SK-N-SH (cell line): Measurements from ENCODE around the gene DNASE2B. TPM values are rescaled to one million over a fixed set of nuclear protein-coding genes. Genes with fewer than 3 reads are reported as not detected.

Experiments used
- CTCF ChIA-PET: fragments of 300-600, 350-600 bp; formaldehyde crosslinking; extraction: SDS; loops from one replicate; lab custom pipeline; 2021; lab: Yijun Ruan, JAX
- POLR2A ChIA-PET: fragments of 350-600 bp; sonication (Branson Sonifier 250); formaldehyde crosslinking; extraction: SDS; loops from one replicate; lab custom pipeline; 2020; ENCODE audit warnings: antibody characterized with exemption, inconsistent platforms; lab: Yijun Ruan, JAX
- DNase-seq: peaks from one replicate; pipeline ENCODE4 v3.0.0; 2012
- H2AFZ ChIP-seq: fragments of 200-600 bp; sonication (generic); 2 replicates; pipeline ENCODE4 v1.8.1; 2016; ENCODE audit warnings: antibody characterized with exemption, mild to moderate bottlenecking, low read depth
- H3F3A ChIP-seq: fragments of 200-600 bp; sonication (generic); replicated peaks from 2 replicates; pipeline ENCODE3; 2016; ENCODE audit warnings: antibody characterized with exemption, mild to moderate bottlenecking; ENCODE audit not compliant: insufficient read depth
- H3K27ac ChIP-seq, 2 experiments: fragments of 200-500 bp in 1 of 2; fragments of 200-600 bp in 1 of 2; sonication (Bioruptor generic) in 1 of 2; sonication (generic), shearing (Covaris generic) in 1 of 2; 2 replicates each; pipeline versions ENCODE4 v1.5.1 to v1.6.1; 2014 to 2016; ENCODE audit warnings: low read depth in 2 of 2, inconsistent platforms in 1 of 2, low read length in 1 of 2, mild to moderate bottlenecking in 1 of 2, mixed read lengths in 1 of 2
- H3K27me3 ChIP-seq: fragments of 200-600 bp; sonication (generic), shearing (Covaris generic); 2 replicates; pipeline ENCODE4 v1.6.1; 2016; ENCODE audit warnings: mixed run types; ENCODE audit not compliant: insufficient read depth
- H3K36me3 ChIP-seq, 2 experiments: fragments of 200-500 bp in 1 of 2; fragments of 200-600 bp in 1 of 2; sonication (Bioruptor generic) in 1 of 2; sonication (generic) in 1 of 2; replicated peaks in 1 of 2; 2 replicates each; pipeline versions ENCODE3 to v1.5.1; 2014 to 2016; ENCODE audit warnings: low read length in 1 of 2, mild to moderate bottlenecking in 1 of 2; ENCODE audit not compliant: insufficient read depth in 2 of 2, control insufficient read depth in 1 of 2
- H3K4me1 ChIP-seq, 2 experiments: fragments of 200-500 bp in 1 of 2; fragments of 200-600 bp in 1 of 2; sonication (Bioruptor generic) in 1 of 2; sonication (generic), shearing (Covaris generic) in 1 of 2; 2 replicates each; pipeline versions ENCODE4 v1.5.1 to v1.6.1; 2014 to 2016; ENCODE audit warnings: low read depth in 1 of 2, low read length in 1 of 2, mixed run types in 1 of 2; ENCODE audit not compliant: insufficient read depth in 2 of 2, control insufficient read depth in 1 of 2
- H3K4me2 ChIP-seq: fragments of 200-600 bp; sonication (generic), shearing (Covaris generic); 2 replicates; pipeline ENCODE4 v1.6.1; 2017; ENCODE audit warnings: mixed run types
- H3K4me3 ChIP-seq, 2 experiments: fragments of 200-500 bp in 1 of 2; fragments of 200-600 bp in 1 of 2; sonication (Bioruptor generic) in 1 of 2; sonication (generic), shearing (Covaris generic) in 1 of 2; 2 replicates each; pipeline versions ENCODE4 v1.5.1 to v1.8.1; 2014 to 2016; ENCODE audit warnings: low read depth in 2 of 2, inconsistent platforms in 1 of 2, low read length in 1 of 2, mild to moderate bottlenecking in 1 of 2, mixed read lengths in 1 of 2, moderate library complexity in 1 of 2
- H3K79me2 ChIP-seq: fragments of 200-600 bp; sonication (generic); 2 replicates; pipeline ENCODE4 v1.8.1; 2017; ENCODE audit warnings: mild to moderate bottlenecking; ENCODE audit not compliant: insufficient read depth
- H3K9ac ChIP-seq: fragments of 200-600 bp; sonication (generic); 2 replicates; pipeline ENCODE4 v1.6.1; 2017; ENCODE audit warnings: mixed run types
- H3K9me2 ChIP-seq: fragments of 200-600 bp; sonication (generic); 2 replicates; pipeline ENCODE4 v1.6.1; 2017; ENCODE audit warnings: mixed run types
- H3K9me3 ChIP-seq: fragments of 200-600 bp; sonication (generic); 2 replicates; pipeline ENCODE4 v1.6.1; 2017; ENCODE audit warnings: mixed run types, mild to moderate bottlenecking, moderate library complexity
- H4K20me1 ChIP-seq: fragments of 200-600 bp; sonication (generic); 2 replicates; pipeline ENCODE4 v1.6.1; 2017; ENCODE audit warnings: mild to moderate bottlenecking, mixed run types; ENCODE audit not compliant: insufficient read depth
- CHD2 ChIP-seq: fragments of 150-350 bp; IDR thresholded peaks from 2 replicates; pipeline ENCODE4 v1.6.1; 2018; ENCODE audit warnings: low read length; ENCODE audit not compliant: partially characterized antibody
- FOXJ3 ChIP-seq: sonication (generic); formaldehyde crosslinking; IDR thresholded peaks from 2 replicates; pipeline ENCODE4 v1.5.1; 2020; ENCODE audit warnings: mild to moderate bottlenecking, missing genetic modification reagents
- FOXM1 ChIP-seq: IDR thresholded peaks from 2 replicates; pipeline ENCODE4 v1.4.0; 2012; ENCODE audit warnings: low read depth, mild to moderate bottlenecking
- NRF1 ChIP-seq: IDR thresholded peaks from 2 replicates; pipeline ENCODE4 v1.6.1; 2012; ENCODE audit warnings: low read depth, mild to moderate bottlenecking, low read length
- POLR2AphosphoS5 ChIP-seq: IDR thresholded peaks from 2 replicates; pipeline ENCODE4 v1.6.1; 2012; ENCODE audit warnings: low read depth, low read length
- RAD21 ChIP-seq: IDR thresholded peaks from 2 replicates; pipeline ENCODE4 v1.6.1; 2012; ENCODE audit warnings: mild to moderate bottlenecking, low read length
- RFX5 ChIP-seq: IDR thresholded peaks from 2 replicates; pipeline ENCODE4 v1.6.1; 2012; ENCODE audit warnings: mild to moderate bottlenecking, improper control_type of control experiment, low read length
- RXRA ChIP-seq: IDR thresholded peaks from 2 replicates; pipeline ENCODE4 v1.4.0; 2012; ENCODE audit warnings: low read depth, mild to moderate bottlenecking, borderline replicate concordance
- TCF12 ChIP-seq: IDR thresholded peaks from 2 replicates; pipeline ENCODE4 v1.4.0; 2012
- WGBS: methylation state at CpG from one replicate; pipeline ENCODE4 v1.1.6; 2017; ENCODE audit warnings: low lambda C conversion rate; 5-methylcytosine and 5-hydroxymethylcytosine counted together
- polyA plus RNA-seq, 3 experiments: library from polyadenylated mRNA; depleted of rRNA; stranded (reverse); fragments of >200 nt; gene quantifications; 2 replicates each; pipeline ENCODE4 v1.2.3, GENCODE V29; 2012
- TF ChIP-seq, protein P1 (sequence below): fragments of 200-600 bp; sonication (generic); IDR thresholded peaks from 2 replicates; pipeline ENCODE4 v1.6.1; 2017; ENCODE audit warnings: antibody characterized with exemption, mild to moderate bottlenecking, moderate library complexity
- TF ChIP-seq, protein P2 (sequence below): IDR thresholded peaks from 2 replicates; pipeline ENCODE4 v1.6.1; 2012; ENCODE audit warnings: mild to moderate bottlenecking, low read depth, low read length, moderate library complexity
- TF ChIP-seq, protein P3 (sequence below): IDR thresholded peaks from 2 replicates; pipeline ENCODE4 v1.4.0; 2012; ENCODE audit warnings: low read depth, borderline replicate concordance
- TF ChIP-seq, protein P4 (sequence below): IDR thresholded peaks from 2 replicates; pipeline ENCODE4; 2012
- TF ChIP-seq, protein P5 (sequence below): IDR thresholded peaks from 2 replicates; pipeline ENCODE4 v1.4.0; 2012; ENCODE audit warnings: low read depth

Gene DNASE2B
- polyA plus RNA-seq, 1 of the 3 experiments (the other 2 are of a cell fraction): 0.03 TPM

DNA sequence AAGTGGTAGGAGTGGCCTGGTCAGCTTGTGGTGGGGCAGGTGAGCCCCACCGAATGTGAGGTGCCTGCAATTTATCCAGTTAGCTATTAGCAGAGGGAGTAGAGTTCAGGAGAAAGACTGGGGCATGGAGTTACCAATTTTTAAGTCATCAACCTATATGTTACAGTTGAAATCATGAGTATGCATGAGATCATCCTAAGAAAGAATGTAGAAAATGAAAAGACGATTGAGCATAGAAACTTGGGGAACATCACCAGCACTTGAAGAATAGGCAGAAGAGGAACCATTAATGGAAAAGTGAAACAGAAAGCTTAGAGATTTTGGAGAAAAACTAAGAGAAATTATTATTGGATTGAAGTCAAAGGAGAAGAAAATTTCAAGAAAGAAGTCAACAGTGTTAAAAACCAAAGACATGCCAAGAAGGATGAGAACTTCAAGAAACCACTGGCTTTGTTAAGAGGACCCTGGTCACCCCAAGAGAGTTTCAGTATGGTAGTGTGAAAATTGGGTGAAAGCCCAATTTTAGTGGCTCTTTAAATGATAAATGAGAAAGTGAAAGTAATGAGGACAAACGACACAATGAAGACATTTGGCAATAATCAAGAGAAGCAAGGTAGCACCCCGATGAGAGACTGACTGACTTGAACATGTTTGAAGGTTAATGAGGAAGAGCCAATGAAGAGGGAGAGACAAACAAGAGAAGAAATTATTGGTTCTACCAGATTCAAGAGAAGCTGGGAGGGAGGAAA is 36.7 kb downstream of the DNASE2B start:
- POLR2A ChIA-PET: no interaction called here
- H3K9me2 ChIP-seq: no peaks in the 10 kb centered on the region
- no peaks in the 10 kb centered on the region for H3K79me2 ChIP-seq
- H3F3A ChIP-seq: no peaks in the 10 kb centered on the region
- 38% methylated on average over 4 of the region's 4 CpGs for WGBS
- peaks cover 4 to 9% of the 10 kb centered on the region in 2 experiments; a peak in 3 of 4 replicates for H3K4me1 ChIP-seq
- H3K4me3 ChIP-seq: no peak overlapping the region
- H3K4me2 ChIP-seq: no peak overlapping the region; the same call in 1 of the 2 replicates
- no peak overlapping the region; the same call in 1 of the 2 replicates for H2AFZ ChIP-seq
- no peaks in the 10 kb centered on the region for H3K27me3 ChIP-seq
- no peaks in the 10 kb centered on the region for H3K9me3 ChIP-seq
- DNase-seq: no peak
- CTCF ChIA-PET: interaction anchor here (0.6 to 3.6 kb wide), 14 partner anchors 14 to 509 kb away, joined by 3 to 17 read pairs (median 4); partner anchors contain the start of gene SAMD13
- no peak overlapping the region for H3K27ac ChIP-seq
- no peaks in the 10 kb centered on the region for H4K20me1 ChIP-seq
- no peak overlapping the region for H3K9ac ChIP-seq
- no peaks in the 10 kb centered on the region for H3K36me3 ChIP-seq
- TF ChIP-seq, protein P1, sequence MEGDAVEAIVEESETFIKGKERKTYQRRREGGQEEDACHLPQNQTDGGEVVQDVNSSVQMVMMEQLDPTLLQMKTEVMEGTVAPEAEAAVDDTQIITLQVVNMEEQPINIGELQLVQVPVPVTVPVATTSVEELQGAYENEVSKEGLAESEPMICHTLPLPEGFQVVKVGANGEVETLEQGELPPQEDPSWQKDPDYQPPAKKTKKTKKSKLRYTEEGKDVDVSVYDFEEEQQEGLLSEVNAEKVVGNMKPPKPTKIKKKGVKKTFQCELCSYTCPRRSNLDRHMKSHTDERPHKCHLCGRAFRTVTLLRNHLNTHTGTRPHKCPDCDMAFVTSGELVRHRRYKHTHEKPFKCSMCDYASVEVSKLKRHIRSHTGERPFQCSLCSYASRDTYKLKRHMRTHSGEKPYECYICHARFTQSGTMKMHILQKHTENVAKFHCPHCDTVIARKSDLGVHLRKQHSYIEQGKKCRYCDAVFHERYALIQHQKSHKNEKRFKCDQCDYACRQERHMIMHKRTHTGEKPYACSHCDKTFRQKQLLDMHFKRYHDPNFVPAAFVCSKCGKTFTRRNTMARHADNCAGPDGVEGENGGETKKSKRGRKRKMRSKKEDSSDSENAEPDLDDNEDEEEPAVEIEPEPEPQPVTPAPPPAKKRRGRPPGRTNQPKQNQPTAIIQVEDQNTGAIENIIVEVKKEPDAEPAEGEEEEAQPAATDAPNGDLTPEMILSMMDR: no peak
- TF ChIP-seq, protein P2, sequence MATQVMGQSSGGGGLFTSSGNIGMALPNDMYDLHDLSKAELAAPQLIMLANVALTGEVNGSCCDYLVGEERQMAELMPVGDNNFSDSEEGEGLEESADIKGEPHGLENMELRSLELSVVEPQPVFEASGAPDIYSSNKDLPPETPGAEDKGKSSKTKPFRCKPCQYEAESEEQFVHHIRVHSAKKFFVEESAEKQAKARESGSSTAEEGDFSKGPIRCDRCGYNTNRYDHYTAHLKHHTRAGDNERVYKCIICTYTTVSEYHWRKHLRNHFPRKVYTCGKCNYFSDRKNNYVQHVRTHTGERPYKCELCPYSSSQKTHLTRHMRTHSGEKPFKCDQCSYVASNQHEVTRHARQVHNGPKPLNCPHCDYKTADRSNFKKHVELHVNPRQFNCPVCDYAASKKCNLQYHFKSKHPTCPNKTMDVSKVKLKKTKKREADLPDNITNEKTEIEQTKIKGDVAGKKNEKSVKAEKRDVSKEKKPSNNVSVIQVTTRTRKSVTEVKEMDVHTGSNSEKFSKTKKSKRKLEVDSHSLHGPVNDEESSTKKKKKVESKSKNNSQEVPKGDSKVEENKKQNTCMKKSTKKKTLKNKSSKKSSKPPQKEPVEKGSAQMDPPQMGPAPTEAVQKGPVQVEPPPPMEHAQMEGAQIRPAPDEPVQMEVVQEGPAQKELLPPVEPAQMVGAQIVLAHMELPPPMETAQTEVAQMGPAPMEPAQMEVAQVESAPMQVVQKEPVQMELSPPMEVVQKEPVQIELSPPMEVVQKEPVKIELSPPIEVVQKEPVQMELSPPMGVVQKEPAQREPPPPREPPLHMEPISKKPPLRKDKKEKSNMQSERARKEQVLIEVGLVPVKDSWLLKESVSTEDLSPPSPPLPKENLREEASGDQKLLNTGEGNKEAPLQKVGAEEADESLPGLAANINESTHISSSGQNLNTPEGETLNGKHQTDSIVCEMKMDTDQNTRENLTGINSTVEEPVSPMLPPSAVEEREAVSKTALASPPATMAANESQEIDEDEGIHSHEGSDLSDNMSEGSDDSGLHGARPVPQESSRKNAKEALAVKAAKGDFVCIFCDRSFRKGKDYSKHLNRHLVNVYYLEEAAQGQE: no peak
- TF ChIP-seq RXRA: no peak
- no peak for TF ChIP-seq TCF12
- TF ChIP-seq NRF1: no peak
- no peak for TF ChIP-seq RAD21
- TF ChIP-seq, protein P3, sequence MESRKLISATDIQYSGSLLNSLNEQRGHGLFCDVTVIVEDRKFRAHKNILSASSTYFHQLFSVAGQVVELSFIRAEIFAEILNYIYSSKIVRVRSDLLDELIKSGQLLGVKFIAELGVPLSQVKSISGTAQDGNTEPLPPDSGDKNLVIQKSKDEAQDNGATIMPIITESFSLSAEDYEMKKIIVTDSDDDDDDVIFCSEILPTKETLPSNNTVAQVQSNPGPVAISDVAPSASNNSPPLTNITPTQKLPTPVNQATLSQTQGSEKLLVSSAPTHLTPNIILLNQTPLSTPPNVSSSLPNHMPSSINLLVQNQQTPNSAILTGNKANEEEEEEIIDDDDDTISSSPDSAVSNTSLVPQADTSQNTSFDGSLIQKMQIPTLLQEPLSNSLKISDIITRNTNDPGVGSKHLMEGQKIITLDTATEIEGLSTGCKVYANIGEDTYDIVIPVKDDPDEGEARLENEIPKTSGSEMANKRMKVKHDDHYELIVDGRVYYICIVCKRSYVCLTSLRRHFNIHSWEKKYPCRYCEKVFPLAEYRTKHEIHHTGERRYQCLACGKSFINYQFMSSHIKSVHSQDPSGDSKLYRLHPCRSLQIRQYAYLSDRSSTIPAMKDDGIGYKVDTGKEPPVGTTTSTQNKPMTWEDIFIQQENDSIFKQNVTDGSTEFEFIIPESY: no peak
- TF ChIP-seq FOXM1: no peak
- TF ChIP-seq, protein P4, sequence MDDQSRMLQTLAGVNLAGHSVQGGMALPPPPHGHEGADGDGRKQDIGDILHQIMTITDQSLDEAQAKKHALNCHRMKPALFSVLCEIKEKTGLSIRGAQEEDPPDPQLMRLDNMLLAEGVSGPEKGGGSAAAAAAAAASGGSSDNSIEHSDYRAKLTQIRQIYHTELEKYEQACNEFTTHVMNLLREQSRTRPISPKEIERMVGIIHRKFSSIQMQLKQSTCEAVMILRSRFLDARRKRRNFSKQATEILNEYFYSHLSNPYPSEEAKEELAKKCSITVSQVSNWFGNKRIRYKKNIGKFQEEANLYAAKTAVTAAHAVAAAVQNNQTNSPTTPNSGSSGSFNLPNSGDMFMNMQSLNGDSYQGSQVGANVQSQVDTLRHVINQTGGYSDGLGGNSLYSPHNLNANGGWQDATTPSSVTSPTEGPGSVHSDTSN: no peak
- TF ChIP-seq CHD2: no peak
- no peak for TF ChIP-seq POLR2AphosphoS5
- TF ChIP-seq RFX5: no peak
- TF ChIP-seq, protein P5, sequence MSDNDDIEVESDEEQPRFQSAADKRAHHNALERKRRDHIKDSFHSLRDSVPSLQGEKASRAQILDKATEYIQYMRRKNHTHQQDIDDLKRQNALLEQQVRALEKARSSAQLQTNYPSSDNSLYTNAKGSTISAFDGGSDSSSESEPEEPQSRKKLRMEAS: no peak
- TF ChIP-seq FOXJ3 (CRISPR knock-in tag): no peak
